H9 (cell line): ENCODE results near the gene ANAPC1. TPM values are rescaled to one million over a fixed set of nuclear protein-coding genes. Genes with fewer than 3 reads are reported as not detected.
"Not testable (repeated sequence)": the region's sequence is repeated elsewhere in the genome, so short reads cannot be mapped to it uniquely, and the experiment has no call there.

ENCODE experiments used
- DNase-seq: peaks from one replicate; pipeline ENCODE4 v3.0.0-alpha.2; 2017
- H2AFZ ChIP-seq: one replicate; pipeline ENCODE4 v1.6.1; 2013; ENCODE audit warnings: mild to moderate bottlenecking, low read length, control low read depth, moderate library complexity
- H2AK5ac ChIP-seq: 2 replicates; pipeline ENCODE4 v1.6.1; 2013; ENCODE audit warnings: low read length, control low read depth, mixed read lengths; ENCODE audit not compliant: insufficient read length
- H2BK120ac ChIP-seq: one replicate; pipeline ENCODE4 v1.6.1; 2013; ENCODE audit warnings: low read depth, mild to moderate bottlenecking, low read length, control low read depth, inconsistent platforms; ENCODE audit not compliant: poor library complexity, severe bottlenecking
- H2BK12ac ChIP-seq: 2 replicates; pipeline ENCODE4 v1.6.1; 2013; ENCODE audit warnings: low read length, control low read depth, mixed read lengths, low read depth; ENCODE audit not compliant: insufficient read length
- H2BK15ac ChIP-seq: 2 replicates; pipeline ENCODE4 v1.6.1; 2013; ENCODE audit warnings: low read depth, low read length, control low read depth
- H2BK20ac ChIP-seq: one replicate; pipeline ENCODE4 v1.6.1; 2013; ENCODE audit warnings: low read depth, mild to moderate bottlenecking, low read length, control low read depth, inconsistent platforms; ENCODE audit not compliant: poor library complexity, severe bottlenecking
- H2BK5ac ChIP-seq: 2 replicates; pipeline ENCODE4 v1.6.1; 2013; ENCODE audit warnings: low read length, control low read depth, mixed read lengths; ENCODE audit not compliant: insufficient read length
- H3K14ac ChIP-seq: 2 replicates; pipeline ENCODE4 v1.6.1; 2013; ENCODE audit warnings: low read length, control low read depth; ENCODE audit not compliant: insufficient read depth
- H3K18ac ChIP-seq: 2 replicates; pipeline ENCODE4 v1.6.1; 2013; ENCODE audit warnings: low read depth, mild to moderate bottlenecking, mixed read lengths, low read length, control low read depth; ENCODE audit not compliant: insufficient read length
- H3K23ac ChIP-seq: 2 replicates; pipeline ENCODE4 v1.6.1; 2013; ENCODE audit warnings: low read length, control low read depth, mixed read lengths, low read depth; ENCODE audit not compliant: insufficient read length
- H3K23me2 ChIP-seq: 2 replicates; pipeline ENCODE4 v1.6.1; 2013; ENCODE audit warnings: low read depth, mild to moderate bottlenecking, mixed read lengths, low read length, control low read depth; ENCODE audit not compliant: insufficient read length, poor library complexity, severe bottlenecking
- H3K27ac ChIP-seq: 2 replicates; pipeline ENCODE4 v1.5.1; 2013; ENCODE audit warnings: low read length, control low read depth, mixed read lengths, low read depth; ENCODE audit not compliant: insufficient read length
- H3K27me3 ChIP-seq: 2 replicates; pipeline ENCODE4 v1.6.1; 2013; ENCODE audit warnings: low read length, control low read depth, inconsistent platforms; ENCODE audit not compliant: insufficient read depth
- H3K4ac ChIP-seq: 2 replicates; pipeline ENCODE4 v1.6.1; 2013; ENCODE audit warnings: low read depth, mild to moderate bottlenecking, control low read depth, inconsistent platforms, low read length, moderate library complexity
- H3K4me1 ChIP-seq: 2 replicates; pipeline ENCODE4 v1.6.1; 2013; ENCODE audit warnings: low read length, control low read depth, inconsistent platforms; ENCODE audit not compliant: insufficient read depth
- H3K4me2 ChIP-seq: 2 replicates; pipeline ENCODE4 v1.6.1; 2013; ENCODE audit warnings: low read length, control low read depth, mixed read lengths; ENCODE audit not compliant: insufficient read length, insufficient read depth
- H3K56ac ChIP-seq: 2 replicates; pipeline ENCODE4 v1.6.1; 2013; ENCODE audit warnings: low read depth, mild to moderate bottlenecking, mixed read lengths, low read length, control low read depth; ENCODE audit not compliant: insufficient read length
- H3K79me1 ChIP-seq: 2 replicates; pipeline ENCODE4 v1.6.1; 2013; ENCODE audit warnings: low read depth, mild to moderate bottlenecking, moderate library complexity, low read length, control low read depth, inconsistent platforms; ENCODE audit not compliant: insufficient read depth, poor library complexity, severe bottlenecking
- H3K79me2 ChIP-seq: 2 replicates; pipeline ENCODE4 v1.6.1; 2013; ENCODE audit warnings: low read length, control low read depth, inconsistent platforms; ENCODE audit not compliant: insufficient read depth
- H3K9ac ChIP-seq: 2 replicates; pipeline ENCODE4 v1.6.1; 2013; ENCODE audit warnings: low read length, control low read depth, mixed read lengths; ENCODE audit not compliant: insufficient read length; ENCODE audit errors: extremely low read depth
- H3K9me3 ChIP-seq: one replicate; pipeline ENCODE4 v1.6.1; 2013; ENCODE audit warnings: low read depth, low read length, inconsistent platforms; ENCODE audit not compliant: control insufficient read depth
- H3T11ph ChIP-seq: one replicate; pipeline ENCODE4 v1.6.1; 2013; ENCODE audit warnings: mild to moderate bottlenecking, low read length, control low read depth, inconsistent platforms
- H4K20me1 ChIP-seq: one replicate; pipeline ENCODE4 v1.6.1; 2013; ENCODE audit not compliant: control insufficient read depth, insufficient read length, insufficient read depth
- H4K5ac ChIP-seq: 2 replicates; pipeline ENCODE4 v1.6.1; 2013; ENCODE audit warnings: low read depth, mild to moderate bottlenecking, mixed read lengths, low read length, control low read depth; ENCODE audit not compliant: insufficient read length
- H4K8ac ChIP-seq: replicated peaks from 2 replicates; pipeline ENCODE4 v1.6.1; 2013; ENCODE audit warnings: low read length, control low read depth, mixed read lengths, low read depth; ENCODE audit not compliant: insufficient read length
- H4K91ac ChIP-seq: 2 replicates; pipeline ENCODE4 v1.6.1; 2013; ENCODE audit warnings: low read depth, mild to moderate bottlenecking, moderate library complexity, mixed read lengths, low read length, control low read depth; ENCODE audit not compliant: insufficient read length
- H3K27ac Mint-ChIP-seq, 3 experiments: 2 replicates in 2 of 3; 3 replicates in 1 of 3; pipeline ENCODE4 v1.8.0; 2020 to 2021; ENCODE audit warnings: mixed read lengths in 3 of 3, mild to moderate bottlenecking in 1 of 3, moderate library complexity in 1 of 3
- H3K27me3 Mint-ChIP-seq: 2 replicates; pipeline ENCODE4 v1.8.0; 2021; ENCODE audit warnings: low read depth, mild to moderate bottlenecking, moderate library complexity, mixed read lengths
- H3K36me3 Mint-ChIP-seq, 3 experiments: 2 replicates in 2 of 3; 3 replicates in 1 of 3; pipeline ENCODE4 v1.8.0; 2020 to 2021; ENCODE audit warnings: low read depth in 3 of 3, mixed read lengths in 3 of 3; ENCODE audit not compliant: insufficient read depth in 1 of 3
- H3K4me1 Mint-ChIP-seq, 2 experiments: 2 replicates each; pipeline ENCODE4 v1.8.0; 2020; ENCODE audit warnings: mixed read lengths in 2 of 2
- H3K4me3 Mint-ChIP-seq, 2 experiments: 2 replicates in 1 of 2; 3 replicates in 1 of 2; pipeline ENCODE4 v1.8.0; 2020 to 2021; ENCODE audit warnings: mild to moderate bottlenecking in 2 of 2, mixed read lengths in 2 of 2, moderate library complexity in 1 of 2
- H3K9me3 Mint-ChIP-seq, 2 experiments: 2 replicates in 1 of 2; 3 replicates in 1 of 2; pipeline ENCODE4 v1.8.0; 2020; ENCODE audit warnings: mild to moderate bottlenecking in 2 of 2, mixed read lengths in 2 of 2, moderate library complexity in 1 of 2
- WGBS: extraction: QIAGEN DNeasy Blood & Tissue Kit; methylation state at CpG from one replicate; pipeline ENCODE4 v1.1.7; 2013; ENCODE audit warnings: missing lambda C conversion rate, low lambda C conversion rate, mixed read lengths; ENCODE audit not compliant: insufficient read length; ENCODE audit errors: extremely low coverage; 5-methylcytosine and 5-hydroxymethylcytosine counted together
- total RNA-seq: library from RNA; stranded (reverse); gene quantifications from 2 replicates; pipeline ENCODE4 v1.2.1, GENCODE V29; 2021

Gene ANAPC1
- total RNA-seq, 1 experiment from 2014 or later, result 79.1 TPM

GRCh38 chr2:111729812-111730458, 154.1 kb downstream of the ANAPC1 start:
- not testable (repeated sequence) for DNase-seq, H2BK15ac ChIP-seq, H4K8ac ChIP-seq, H3K9ac ChIP-seq, H3K14ac ChIP-seq, H3K23ac ChIP-seq, H3K27me3 ChIP-seq, H2BK120ac ChIP-seq, H2AK5ac ChIP-seq, H3K4me1 Mint-ChIP-seq, H3K4me3 Mint-ChIP-seq, H2BK12ac ChIP-seq, H3K4ac ChIP-seq, H3K56ac ChIP-seq, H3K9me3 Mint-ChIP-seq, H4K91ac ChIP-seq, H2BK20ac ChIP-seq, H3K4me1 ChIP-seq, H3K79me2 ChIP-seq, H2BK5ac ChIP-seq, H4K20me1 ChIP-seq, H3K36me3 Mint-ChIP-seq, H4K5ac ChIP-seq, H3K18ac ChIP-seq, H3K27ac Mint-ChIP-seq, H3K23me2 ChIP-seq, H3K4me2 ChIP-seq, H3K79me1 ChIP-seq, H2AFZ ChIP-seq, H3T11ph ChIP-seq, H3K27me3 Mint-ChIP-seq, H3K9me3 ChIP-seq, H3K27ac ChIP-seq
- WGBS, result no CpG with 5 or more reads among the region's 9 CpGs

DNA sequence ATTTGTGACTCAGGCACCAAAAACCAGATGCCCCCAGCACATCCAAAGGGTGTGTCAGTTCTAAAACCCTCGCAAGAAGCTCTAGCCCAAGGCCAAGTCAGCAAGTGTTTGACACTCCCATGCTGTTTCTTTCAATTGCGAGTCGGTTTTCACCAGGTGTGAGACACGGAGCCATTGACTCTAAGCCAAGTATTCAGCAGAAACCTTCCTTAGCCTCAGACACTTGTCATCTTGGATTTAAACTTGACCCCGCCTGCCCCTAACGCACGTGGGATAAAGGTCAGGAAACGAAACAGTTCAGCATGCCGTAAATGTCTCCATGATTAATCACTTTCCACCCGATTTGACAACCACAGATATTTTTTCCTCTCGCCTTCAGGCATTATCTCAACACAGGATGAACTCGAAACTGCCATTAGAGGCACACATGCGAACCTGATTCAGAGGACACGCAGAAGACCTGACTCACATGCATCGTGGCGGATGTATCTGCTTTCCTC, 156.3 kb downstream of the ANAPC1 start:
- H3K27ac ChIP-seq, H3K9me3 ChIP-seq, H3K23ac ChIP-seq, H2BK5ac ChIP-seq, H4K20me1 ChIP-seq, H4K91ac ChIP-seq, H3K4me1 Mint-ChIP-seq, H3T11ph ChIP-seq, H3K9ac ChIP-seq, H4K8ac ChIP-seq, H3K79me2 ChIP-seq, H3K27me3 Mint-ChIP-seq, H3K4ac ChIP-seq, H3K56ac ChIP-seq, H2AK5ac ChIP-seq, H2BK120ac ChIP-seq, H3K23me2 ChIP-seq, H3K14ac ChIP-seq, DNase-seq, H3K79me1 ChIP-seq, H4K5ac ChIP-seq, H2AFZ ChIP-seq, H3K18ac ChIP-seq, H2BK20ac ChIP-seq, H3K27me3 ChIP-seq, H3K4me1 ChIP-seq, H3K27ac Mint-ChIP-seq, H3K4me2 ChIP-seq, H2BK15ac ChIP-seq, H3K36me3 Mint-ChIP-seq, H3K4me3 Mint-ChIP-seq, H2BK12ac ChIP-seq, H3K9me3 Mint-ChIP-seq: not testable (repeated sequence)
- WGBS, result no CpG with 5 or more reads among the region's 16 CpGs
